PC-3 (cell line): Measurements from ENCODE around the gene KHK. TPM values are rescaled to one million over a fixed set of nuclear protein-coding genes. Genes with fewer than 3 reads are reported as not detected.
"Not testable (repeated sequence)": the region's sequence is repeated elsewhere in the genome, so short reads cannot be mapped to it uniquely, and the experiment has no call there.

Source experiments
- ATAC-seq: fragments of 200-7000 bp; cut with Tn5 transposase; 2 replicates; pipeline ENCODE4 v1.9.1; 2020; ENCODE audit warnings: mild to moderate bottlenecking, moderate library complexity
- BruUV-seq: library from RNA; stranded (reverse); fragments of 400-500 nt; replicated peaks from 2 replicates; lab custom pipeline; 2021; lab: Mats Ljungman, UMichigan
- CTCF ChIA-PET: fragments of 300-600 bp; sonication (Branson Sonifier 250); formaldehyde crosslinking; loops from one replicate; lab custom pipeline; 2022; ENCODE audit warnings: antibody characterized with exemption; lab: Charles Lee
- POLR2A ChIA-PET: fragments of 300-600 bp; sonication (Branson Sonifier 250); formaldehyde crosslinking; loops from one replicate; lab custom pipeline; 2022; ENCODE audit warnings: antibody characterized with exemption; ENCODE audit not compliant: unreplicated experiment; lab: Charles Lee
- DNase-seq: peaks from one replicate; pipeline ENCODE4 v3.0.0-alpha.2; 2015
- H2AFZ ChIP-seq: fragments of 300-600 bp; sonication (generic); 2 replicates; pipeline ENCODE4 v1.6.0; 2016; ENCODE audit warnings: antibody characterized with exemption, low read length
- H3F3A ChIP-seq: fragments of 300-600 bp; sonication (generic); one replicate; pipeline ENCODE4 v1.6.0; 2017; ENCODE audit warnings: antibody characterized with exemption, low read length, control low read depth, mild to moderate bottlenecking; ENCODE audit not compliant: unreplicated experiment
- H3K27ac ChIP-seq: fragments of 300-600 bp; sonication (generic); 2 replicates; pipeline ENCODE4 v1.5.1; 2016; ENCODE audit warnings: mild to moderate bottlenecking, low read length
- H3K27me3 ChIP-seq: fragments of 300-600 bp; sonication (generic); 2 replicates; pipeline ENCODE4 v1.6.1; 2016; ENCODE audit warnings: low read length, mixed read lengths
- H3K36me3 ChIP-seq: fragments of 300-600 bp; sonication (generic); 2 replicates; pipeline ENCODE4 v1.6.1; 2016; ENCODE audit warnings: low read depth, mixed run types, low read length, mixed read lengths
- H3K4me1 ChIP-seq: fragments of 300-600 bp; sonication (generic); 2 replicates; pipeline ENCODE4 v1.5.1; 2016; ENCODE audit warnings: low read length; ENCODE audit not compliant: insufficient read depth
- H3K4me2 ChIP-seq: fragments of 300-600 bp; sonication (generic); 2 replicates; pipeline ENCODE4 v1.6.0; 2016; ENCODE audit warnings: low read length
- H3K4me3 ChIP-seq: fragments of 300-600 bp; sonication (generic); 2 replicates; pipeline ENCODE4 v1.5.1; 2016; ENCODE audit warnings: mild to moderate bottlenecking, low read length, mixed read lengths
- H3K79me2 ChIP-seq: fragments of 300-600 bp; sonication (generic); 2 replicates; pipeline ENCODE4 v1.6.1; 2017; ENCODE audit warnings: low read length, mixed read lengths
- H3K9ac ChIP-seq: fragments of 300-600 bp; sonication (generic); 2 replicates; pipeline ENCODE4 v1.6.0; 2016; ENCODE audit warnings: mild to moderate bottlenecking, low read length
- H3K9me2 ChIP-seq: fragments of 300-600 bp; sonication (generic); replicated peaks from 2 replicates; pipeline ENCODE4 v1.6.1; 2016; ENCODE audit warnings: mixed run types, low read length, mixed read lengths
- H3K9me3 ChIP-seq: fragments of 300-600 bp; sonication (generic); 2 replicates; pipeline ENCODE4 v1.6.1; 2016; ENCODE audit warnings: low read length, mixed read lengths
- H4K20me1 ChIP-seq: fragments of 300-600 bp; sonication (generic); 2 replicates; pipeline ENCODE4 v1.6.1; 2016; ENCODE audit warnings: low read length, mixed read lengths
- CTCF ChIP-seq: fragments of 300-600 bp; sonication (generic); conservative IDR thresholded peaks from 2 replicates; pipeline ENCODE4 v1.5.1; 2017; ENCODE audit warnings: antibody characterized with exemption, low read depth, mild to moderate bottlenecking, low read length
- EZH2 ChIP-seq: fragments of 300-600 bp; sonication (generic); IDR thresholded peaks from one replicate; pipeline ENCODE4 v1.6.1; 2017; ENCODE audit warnings: antibody characterized with exemption, mild to moderate bottlenecking, low read length; ENCODE audit not compliant: unreplicated experiment
- EZH2phosphoT487 ChIP-seq: fragments of 300-600 bp; sonication (generic); IDR thresholded peaks from 2 replicates; pipeline ENCODE4 v1.6.1; 2018; ENCODE audit warnings: mild to moderate bottlenecking, antibody characterized with exemption, low read length, borderline replicate concordance
- intact Hi-C: fragments of 100-400 bp; cut with micrococcal nuclease; formaldehyde crosslinking; loops from 2 replicates; pipeline ENCODE4 v1.9.0; 2023
- total RNA-seq: library from RNA; depleted of rRNA; stranded (reverse); fragments of >200 nt; gene quantifications from 2 replicates; pipeline ENCODE4 v1.2.3, GENCODE V29; 2014

The KHK gene
- total RNA-seq, 1 experiment from 2014 or later, result 11.0 TPM

GRCh38 chr2:27111392-27112078, 25.0 kb downstream of the KHK start:
- BruUV-seq, DNase-seq, H3K4me1 ChIP-seq, H2AFZ ChIP-seq, H3K36me3 ChIP-seq, H4K20me1 ChIP-seq, H3K79me2 ChIP-seq, intact Hi-C loops, H3K9me2 ChIP-seq, ATAC-seq, CTCF ChIA-PET, H3K4me3 ChIP-seq, H3K4me2 ChIP-seq, H3K9me3 ChIP-seq, H3K27ac ChIP-seq, H3K9ac ChIP-seq, H3F3A ChIP-seq, POLR2A ChIA-PET, H3K27me3 ChIP-seq: not testable (repeated sequence)

DNA sequence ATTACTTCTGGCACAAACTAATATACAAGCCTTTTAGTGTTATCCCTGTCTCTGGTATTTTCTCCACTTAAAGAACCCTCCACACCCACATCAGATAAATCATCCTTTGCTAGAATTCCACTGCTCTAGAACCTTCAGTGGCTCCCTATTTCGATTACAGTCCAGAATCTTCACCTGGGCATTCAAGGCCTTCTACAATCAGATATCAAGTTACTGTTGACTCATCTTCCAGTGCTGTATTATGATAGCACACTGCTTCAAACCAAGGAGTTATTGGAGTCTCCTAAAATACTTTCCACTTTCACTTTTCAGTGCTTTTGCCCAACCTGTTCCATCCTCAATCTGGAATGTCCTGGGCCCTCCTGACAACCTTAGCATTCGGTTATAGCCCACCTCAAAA, 28.9 kb downstream of the KHK start:
- Histone ChIP-seq H3K4me1 (no peaks in the 10 kb centered on the region), H4K20me1 (no peaks in the 10 kb centered on the region), H3K27ac (no peak overlapping the region), H3K4me2 (no peak overlapping the region), H3K36me3 (no peaks in the 10 kb centered on the region), H3K4me3 (no peak overlapping the region), H2AFZ (no peak overlapping the region), H3K9ac (no peak overlapping the region), H3K27me3 (no peaks in the 10 kb centered on the region), H3K79me2 (no peaks in the 10 kb centered on the region), H3K9me3 (no peaks in the 10 kb centered on the region), H3F3A (no peaks in the 10 kb centered on the region), H3K9me2 (no peaks in the 10 kb centered on the region)
- no TSS peak for BruUV-seq
- DNase-seq (peak; percentile 26), ATAC-seq (no peak)
- intact Hi-C loops, result no loop called here
- ChIA-PET CTCF (no interaction called here), POLR2A (interaction anchor here (0.6 kb wide), 1 partner anchor 132 kb away, joined by 3 read pairs; no protein-coding TSS in a partner anchor)
- TF ChIP-seq CTCF (no peak), EZH2phosphoT487 (no peak), EZH2 (no peak)

GRCh38 chr2:27117995-27118524, 31.5 kb downstream of the KHK start:
- no peaks in the 10 kb centered on the region for H4K20me1 ChIP-seq
- H3K27me3 ChIP-seq, result no peaks in the 10 kb centered on the region
- no peaks in the 10 kb centered on the region for H3F3A ChIP-seq
- H3K9ac ChIP-seq, result peak overlapping the region; percentile 64
- H2AFZ ChIP-seq, result peak overlapping the region; percentile 70
- ChIA-PET POLR2A (no interaction called here), CTCF (no interaction called here)
- H3K4me3 ChIP-seq, result peak overlapping the region; percentile 76
- H3K4me1 ChIP-seq, result no peaks in the 10 kb centered on the region
- H3K27ac ChIP-seq, result no peak overlapping the region
- TSS peak; percentile 46 for BruUV-seq
- TF ChIP-seq EZH2phosphoT487, result no peak
- TF ChIP-seq EZH2, result no peak
- TF ChIP-seq CTCF, result no peak
- intact Hi-C loops, result no loop called here
- no peaks in the 10 kb centered on the region for H3K9me2 ChIP-seq
- no peaks in the 10 kb centered on the region for H3K9me3 ChIP-seq
- no peaks in the 10 kb centered on the region for H3K79me2 ChIP-seq
- no peaks in the 10 kb centered on the region for H3K36me3 ChIP-seq
- peak overlapping the region; percentile 99 for H3K4me2 ChIP-seq
- ATAC-seq, result peak; percentile 42
- DNase-seq, result no peak
